Left ventricle myocardium inferior (tissue), 1 donor: ENCODE data around the gene DAAM1. TPM values are rescaled to one million over a fixed set of nuclear protein-coding genes. Genes with fewer than 3 reads are reported as not detected.

Source experiments
- DNase-seq: peaks from one replicate; pipeline ENCODE4 v3.0.0-alpha.2; 2020
- H3K27ac ChIP-seq: fragments of 200-600 bp; replicated peaks from 2 replicates; pipeline ENCODE4 v1.8.0; 2021
- H3K27me3 ChIP-seq: fragments of 200-600 bp; 2 replicates; pipeline ENCODE4 v1.8.0; 2021; ENCODE audit warnings: low read depth
- H3K36me3 ChIP-seq: fragments of 200-600 bp; 2 replicates; pipeline ENCODE4 v1.8.0; 2021
- H3K4me1 ChIP-seq: fragments of 200-600 bp; 2 replicates; pipeline ENCODE4 v1.8.0; 2021
- H3K4me3 ChIP-seq: fragments of 200-600 bp; 2 replicates; pipeline ENCODE4 v1.8.0; 2021; ENCODE audit warnings: mild to moderate bottlenecking, moderate library complexity
- H3K9me3 ChIP-seq: fragments of 200-600 bp; replicated peaks from 2 replicates; pipeline ENCODE4 v1.8.0; 2021
- CTCF ChIP-seq: fragments of 200-600 bp; IDR thresholded peaks from 2 replicates; pipeline ENCODE4 v1.8.0; 2021; ENCODE audit warnings: antibody characterized with exemption, mild to moderate bottlenecking, borderline replicate concordance
- intact Hi-C: fragments of 100-400 bp; cut with micrococcal nuclease; formaldehyde crosslinking; loops from one replicate; pipeline ENCODE4 v1.11.0; 2022
- total RNA-seq: library from RNA; stranded (reverse); fragmentation: NEBNext Ultra II Directional; extraction: Animal tissue kit (Norgen Biotek cat#: 25700); gene quantifications from one replicate; pipeline ENCODE4 v1.2.1, GENCODE V29; 2021
- donor health status: DM: no; HTN: yes; CAD: no; lungs with severe emphysema.

DAAM1 gene
- total RNA-seq, 1 donor from 2014 or later, result 84.8 TPM

- H3K9me3 ChIP-seq, result no peaks in the 10 kb centered on the region
- no peak for DNase-seq
- peaks cover 53% of the 10 kb centered on the region for H3K4me1 ChIP-seq
- H3K4me3 ChIP-seq, result no peak overlapping the region
- H3K27ac ChIP-seq, result no peak overlapping the region
- no peak for TF ChIP-seq CTCF
- peaks cover 41% of the 10 kb centered on the region for H3K36me3 ChIP-seq
- intact Hi-C loops, result no loop called here
- no peaks in the 10 kb centered on the region for H3K27me3 ChIP-seq
Measured at GRCh38 chr14:59268011-59268410, 79.5 kb downstream of the DAAM1 start.

GRCh38 chr14:59268858-59269257 lies 80.4 kb downstream of the DAAM1 start:
- H3K4me1 ChIP-seq, result peaks cover 53% of the 10 kb centered on the region
- no peak overlapping the region for H3K4me3 ChIP-seq
- no peak for DNase-seq
- H3K36me3 ChIP-seq, result peaks cover 35% of the 10 kb centered on the region
- H3K9me3 ChIP-seq, result no peaks in the 10 kb centered on the region
- no peak overlapping the region for H3K27ac ChIP-seq
- H3K27me3 ChIP-seq, result no peaks in the 10 kb centered on the region
- intact Hi-C loops, result no loop called here
- no peak for TF ChIP-seq CTCF

DNA sequence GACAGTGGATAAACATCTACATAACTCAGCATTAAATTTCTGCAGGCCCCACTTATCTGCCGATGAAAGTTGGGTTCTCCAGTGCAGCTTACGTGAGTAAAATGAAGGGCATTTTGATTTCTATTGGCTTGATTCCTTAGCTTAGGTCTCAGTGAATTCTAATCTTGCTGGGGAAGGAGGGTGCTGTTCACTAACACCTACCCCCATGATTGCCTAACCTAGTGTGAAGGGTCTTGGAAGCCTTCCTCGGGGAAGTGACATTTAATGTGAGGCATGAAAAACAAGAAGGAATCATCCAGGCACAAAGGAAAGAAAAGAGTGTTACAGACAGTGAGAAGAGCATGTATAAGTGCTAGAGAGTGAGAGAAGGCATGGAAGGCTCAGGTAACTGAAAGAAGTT lies 81.0 kb downstream of the DAAM1 start:
- H3K27ac ChIP-seq, result no peak overlapping the region
- H3K36me3 ChIP-seq, result peaks cover 29% of the 10 kb centered on the region
- intact Hi-C loops, result no loop called here
- TF ChIP-seq CTCF, result no peak
- H3K9me3 ChIP-seq, result no peaks in the 10 kb centered on the region
- no peak overlapping the region for H3K4me3 ChIP-seq
- peaks cover 53% of the 10 kb centered on the region for H3K4me1 ChIP-seq
- H3K27me3 ChIP-seq, result no peaks in the 10 kb centered on the region
- DNase-seq, result no peak

- no peak for TF ChIP-seq CTCF
- Histone ChIP-seq H3K36me3 (peaks cover 12% of the 10 kb centered on the region), H3K9me3 (no peaks in the 10 kb centered on the region), H3K4me1 (peaks cover 58% of the 10 kb centered on the region), H3K4me3 (no peak overlapping the region), H3K27ac (no peak overlapping the region), H3K27me3 (no peaks in the 10 kb centered on the region)
- intact Hi-C loops, result no loop called here
- DNase-seq, result no peak
Measured at GRCh38 chr14:59271256-59271655, 82.8 kb downstream of the DAAM1 start.

- no peak for TF ChIP-seq CTCF
- no peak for DNase-seq
- Histone ChIP-seq H3K9me3 (no peaks in the 10 kb centered on the region), H3K27me3 (no peaks in the 10 kb centered on the region), H3K4me3 (no peak overlapping the region), H3K36me3 (peaks cover 8% of the 10 kb centered on the region), H3K4me1 (peaks cover 59% of the 10 kb centered on the region), H3K27ac (peak overlapping the region; percentile 7)
- intact Hi-C loops, result no loop called here
Measured at GRCh38 chr14:59271734-59272133, 83.3 kb downstream of the DAAM1 start.

DNA sequence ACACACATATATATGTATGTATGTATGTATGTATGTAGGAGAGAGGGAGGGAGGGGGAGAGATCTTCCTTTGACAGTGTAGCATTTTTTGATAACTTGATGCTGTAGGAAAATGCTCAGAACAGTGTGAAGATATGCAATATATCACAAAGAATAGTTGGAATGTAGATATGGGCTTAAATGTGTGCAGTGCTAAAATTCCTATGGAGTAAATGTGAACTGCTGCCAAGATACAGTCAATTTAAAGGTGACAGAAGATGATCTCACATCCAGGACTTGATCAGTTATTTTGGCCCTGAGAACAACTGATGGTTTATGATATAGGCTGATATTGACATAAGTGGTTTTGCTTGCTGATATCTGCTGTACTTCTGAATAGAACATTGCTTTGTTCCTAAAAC lies 84.2 kb downstream of the DAAM1 start:
- H3K36me3 ChIP-seq, result peaks cover 8% of the 10 kb centered on the region
- no peak for TF ChIP-seq CTCF
- no peaks in the 10 kb centered on the region for H3K9me3 ChIP-seq
- H3K4me3 ChIP-seq, result no peak overlapping the region
- no peaks in the 10 kb centered on the region for H3K27me3 ChIP-seq
- no peak for DNase-seq
- peaks cover 68% of the 10 kb centered on the region for H3K4me1 ChIP-seq
- intact Hi-C loops, result no loop called here
- no peak overlapping the region for H3K27ac ChIP-seq
